ENCODE data around the gene PCNX3.

Gene PCNX3

DNA sequence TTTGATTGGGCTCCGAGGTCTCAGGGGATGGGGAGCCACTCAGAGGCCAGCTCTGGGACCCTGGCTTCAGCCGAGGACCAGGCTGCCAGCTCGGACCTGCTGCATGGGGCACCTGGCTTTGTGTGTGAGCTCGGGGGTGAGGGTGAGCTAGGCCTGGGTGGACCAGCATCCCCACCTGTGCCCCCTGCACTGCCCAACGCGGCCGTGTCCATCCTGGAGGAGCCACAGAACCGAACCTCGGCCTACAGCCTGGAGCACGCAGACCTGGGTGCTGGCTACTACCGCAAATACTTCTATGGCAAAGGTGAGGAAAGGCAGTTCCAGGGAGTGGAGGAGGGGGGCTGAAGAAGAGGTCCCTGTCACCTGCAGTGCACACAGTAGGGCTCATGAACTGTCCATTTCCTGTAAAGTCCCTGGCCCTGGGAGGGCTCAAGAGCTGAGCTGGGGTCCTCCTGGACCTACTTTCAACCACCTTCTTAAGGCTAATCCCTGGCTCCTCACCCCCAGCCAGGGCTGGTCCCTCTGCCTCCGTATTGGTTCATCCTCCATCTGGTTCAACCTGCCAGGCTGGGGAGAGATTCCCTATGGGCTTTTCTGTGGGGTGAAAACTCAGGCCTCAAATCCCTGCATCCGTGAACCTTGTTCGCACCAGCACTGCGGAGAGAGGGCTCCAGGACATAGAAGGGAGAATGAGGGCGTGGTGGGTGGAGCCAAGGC is 25.9 kb downstream of the PCNX3 start:
- no peak for DNase-seq

DNA sequence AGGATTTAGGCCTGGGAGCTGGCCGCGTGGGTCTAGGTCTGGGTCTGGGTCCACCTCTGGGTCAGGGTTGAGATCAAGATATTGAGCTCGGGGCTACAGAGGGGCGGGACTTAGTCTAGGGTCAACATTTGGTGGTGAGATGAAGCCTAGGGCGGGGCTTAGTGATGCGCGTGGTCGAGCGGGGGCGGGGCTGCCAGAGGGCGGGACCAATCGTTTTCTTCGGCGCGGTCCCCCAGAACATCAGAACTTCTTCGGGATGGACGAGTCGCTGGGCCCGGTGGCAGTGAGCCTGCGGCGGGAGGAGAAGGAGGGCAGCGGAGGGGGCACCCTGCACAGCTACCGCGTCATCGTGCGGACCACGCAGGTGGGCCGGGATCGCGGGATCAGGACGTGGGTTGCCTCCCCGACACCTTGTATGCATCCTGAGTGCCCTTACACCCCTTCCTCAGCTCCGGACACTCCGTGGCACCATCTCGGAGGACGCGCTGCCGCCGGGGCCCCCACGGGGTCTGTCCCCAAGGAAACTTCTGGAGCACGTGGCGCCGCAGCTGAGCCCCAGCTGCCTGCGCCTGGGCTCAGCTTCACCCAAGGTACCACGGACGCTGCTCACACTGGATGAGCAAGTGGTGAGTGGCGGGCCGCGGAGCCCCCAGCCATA is 26.6 kb downstream of the PCNX3 start:
- no peak for DNase-seq

DNA sequence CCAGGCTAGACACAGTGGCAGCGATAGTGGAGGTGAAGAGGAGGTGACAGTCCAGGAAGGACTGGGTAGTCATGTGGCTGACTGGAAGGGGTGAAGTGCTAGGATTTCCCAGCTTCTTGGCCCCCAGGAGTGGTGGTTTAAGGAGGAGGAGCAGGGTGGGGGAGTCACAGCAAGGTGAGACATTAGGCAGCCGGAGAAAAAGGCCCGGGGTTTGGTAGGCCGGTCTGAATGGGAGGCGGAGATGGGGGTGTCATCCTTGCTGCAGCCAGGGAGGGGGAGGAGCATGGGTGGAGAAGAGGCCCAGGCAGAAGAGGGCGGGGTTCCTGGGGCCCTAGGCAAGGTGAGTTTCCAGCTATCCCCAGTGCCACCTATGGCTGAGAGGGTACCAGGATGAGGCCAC is 28.4 kb downstream of the PCNX3 start:
- DNase-seq = no peak

DNA sequence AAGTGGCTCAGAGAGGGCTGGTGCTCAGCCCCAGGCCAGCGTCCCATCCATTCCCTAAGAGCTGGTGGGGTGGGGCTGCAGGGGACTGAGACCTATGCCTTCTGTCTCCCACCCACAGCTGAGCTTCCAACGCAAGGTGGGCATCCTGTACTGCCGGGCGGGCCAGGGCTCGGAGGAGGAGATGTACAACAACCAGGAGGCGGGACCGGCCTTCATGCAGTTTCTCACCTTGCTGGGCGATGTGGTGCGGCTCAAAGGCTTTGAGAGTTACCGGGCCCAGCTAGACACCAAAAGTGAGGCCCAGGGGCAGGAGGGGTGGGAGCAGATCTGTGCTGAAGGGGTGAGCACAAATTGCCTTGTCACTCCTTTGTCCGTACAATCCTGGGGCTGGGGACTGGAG is 29.3 kb downstream of the PCNX3 start:
- no peak for DNase-seq

DNA sequence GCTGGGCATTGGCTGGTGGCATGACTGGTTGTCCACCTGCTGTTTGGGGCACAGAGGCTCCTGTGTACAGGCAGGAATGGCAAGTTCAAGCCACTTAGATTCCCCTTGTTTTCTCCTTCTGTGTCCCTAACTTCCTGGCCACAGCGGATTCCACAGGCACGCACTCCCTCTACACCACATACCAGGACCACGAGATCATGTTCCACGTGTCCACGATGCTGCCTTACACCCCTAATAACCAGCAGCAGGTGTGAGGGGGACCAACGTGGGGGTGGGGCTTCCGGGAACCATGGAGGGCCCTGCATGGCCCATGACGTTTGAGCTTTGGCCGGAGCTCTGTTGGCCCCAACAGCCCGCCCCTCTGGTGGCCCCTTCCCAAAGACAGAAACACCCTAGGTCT is 30.1 kb downstream of the PCNX3 start:
- no peak for DNase-seq

DNA sequence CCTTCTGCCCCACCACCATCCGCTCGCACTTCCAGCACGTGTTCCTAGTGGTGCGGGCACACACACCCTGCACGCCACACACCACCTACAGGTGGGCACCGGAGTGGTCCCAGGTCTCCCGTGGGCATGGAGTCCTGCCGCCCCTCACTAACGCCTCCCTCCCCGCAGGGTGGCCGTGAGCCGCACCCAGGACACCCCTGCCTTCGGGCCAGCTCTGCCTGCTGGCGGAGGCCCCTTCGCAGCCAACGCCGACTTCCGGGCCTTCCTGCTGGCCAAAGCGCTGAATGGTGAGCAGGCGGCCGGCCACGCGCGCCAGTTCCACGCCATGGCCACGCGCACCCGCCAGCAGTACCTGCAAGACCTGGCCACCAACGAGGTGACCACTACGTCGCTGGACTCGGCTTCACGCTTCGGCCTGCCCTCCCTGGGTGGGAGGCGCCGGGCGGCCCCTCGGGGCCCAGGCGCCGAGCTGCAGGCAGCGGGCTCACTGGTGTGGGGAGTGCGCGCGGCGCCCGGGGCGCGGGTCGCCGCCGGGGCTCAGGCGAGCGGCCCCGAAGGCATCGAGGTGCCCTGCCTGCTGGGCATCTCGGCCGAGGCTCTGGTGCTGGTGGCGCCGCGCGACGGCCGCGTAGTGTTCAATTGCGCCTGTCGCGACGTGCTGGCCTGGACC is 30.8 kb downstream of the PCNX3 start:
- DNase-seq = no peak

DNA sequence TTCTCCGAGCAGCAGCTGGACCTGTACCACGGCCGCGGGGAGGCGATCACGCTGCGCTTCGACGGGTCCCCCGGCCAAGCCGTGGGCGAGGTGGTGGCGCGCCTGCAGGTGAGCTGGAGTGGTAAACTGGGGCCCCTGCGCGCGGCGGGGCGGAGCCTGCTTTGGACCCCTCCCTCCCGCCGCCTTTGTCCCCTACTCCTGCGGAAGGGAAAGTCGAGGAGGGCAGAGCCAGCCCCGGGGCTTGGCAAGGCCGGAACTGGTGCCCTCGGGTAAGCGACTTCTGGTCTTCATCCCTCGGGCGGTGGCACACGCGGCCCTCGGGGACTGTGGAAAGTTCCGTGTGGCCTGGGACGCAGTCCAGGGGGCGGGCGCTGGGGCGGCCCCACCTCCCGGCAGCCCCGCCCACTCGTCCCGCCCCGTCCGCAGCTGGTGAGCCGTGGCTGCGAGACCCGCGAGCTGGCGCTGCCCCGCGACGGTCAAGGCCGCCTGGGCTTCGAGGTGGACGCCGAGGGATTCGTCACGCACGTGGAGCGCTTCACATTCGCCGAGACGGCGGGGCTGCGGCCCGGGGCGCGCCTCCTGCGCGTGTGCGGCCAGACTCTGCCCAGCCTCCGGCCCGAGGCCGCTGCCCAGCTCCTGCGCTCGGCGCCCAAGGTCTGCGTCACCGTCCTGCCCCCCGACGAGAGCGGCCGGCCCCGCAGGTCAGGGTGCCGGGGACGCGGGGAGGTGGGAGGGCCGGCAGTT is 31.6 kb downstream of the PCNX3 start:
- no peak for DNase-seq

DNA sequence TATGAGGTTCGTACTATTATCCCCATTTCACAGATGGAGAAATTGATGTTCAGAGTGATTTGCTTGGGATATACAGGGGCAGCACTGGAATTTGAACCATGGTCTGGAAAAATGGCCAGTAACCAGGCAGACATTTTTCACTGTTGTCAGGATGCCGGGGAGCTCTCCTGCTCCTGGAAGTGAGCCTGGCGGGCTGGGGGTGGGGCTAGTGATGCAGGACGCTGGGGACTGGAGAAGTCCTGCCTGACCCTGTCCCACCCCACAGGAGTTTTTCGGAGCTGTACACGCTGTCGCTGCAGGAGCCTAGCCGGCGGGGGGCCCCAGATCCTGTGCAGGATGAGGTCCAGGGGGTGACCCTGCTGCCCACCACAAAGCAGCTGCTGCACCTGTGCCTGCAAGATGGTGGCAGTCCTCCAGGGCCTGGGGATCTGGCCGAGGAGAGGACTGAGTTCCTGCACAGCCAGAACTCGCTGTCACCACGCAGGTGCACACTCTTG is 33.5 kb downstream of the PCNX3 start:
- DNase-seq = no peak

DNA sequence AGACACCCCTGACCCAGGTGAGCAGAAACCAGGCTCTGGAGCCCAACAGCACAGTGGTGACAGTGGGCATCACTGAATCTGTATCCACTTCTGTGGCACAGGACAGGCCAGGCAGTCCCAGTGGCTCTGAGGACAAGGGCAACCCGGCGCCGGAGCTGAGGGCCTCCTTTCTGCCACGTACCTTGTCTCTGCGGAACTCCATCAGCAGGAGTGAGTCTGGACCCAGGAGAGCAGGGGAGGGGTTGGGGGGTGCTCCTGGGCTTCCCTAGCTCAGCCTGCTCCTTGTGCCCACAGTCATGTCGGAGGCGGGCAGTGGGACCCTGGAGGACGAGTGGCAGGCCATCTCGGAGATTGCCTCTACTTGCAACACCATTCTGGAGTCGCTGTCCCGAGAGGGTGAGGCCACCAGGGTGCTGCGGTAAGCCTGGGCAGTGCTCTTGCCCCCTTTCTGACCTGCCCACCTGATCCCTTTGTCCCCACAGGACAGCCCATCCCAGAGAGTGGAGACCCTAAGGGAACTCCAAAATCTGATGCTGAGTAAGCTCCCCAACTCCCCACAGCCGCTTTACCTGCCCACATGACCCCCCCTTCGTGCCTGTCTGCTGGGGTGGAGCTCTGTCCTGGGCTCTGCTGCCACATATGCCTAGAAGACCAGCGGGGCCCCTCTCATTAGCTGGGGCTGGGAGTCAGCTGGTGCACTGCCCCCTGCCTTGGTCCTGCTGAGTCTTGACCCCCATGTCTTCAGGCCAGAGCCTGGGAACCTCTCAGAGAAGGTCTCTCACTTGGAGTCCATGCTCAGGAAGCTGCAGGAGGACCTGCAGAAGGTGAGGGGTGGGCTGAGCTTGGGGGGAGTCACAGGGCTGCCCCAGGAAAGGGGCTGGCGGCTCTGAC is 34.3 kb downstream of the PCNX3 start:
- no peak for DNase-seq

DNA sequence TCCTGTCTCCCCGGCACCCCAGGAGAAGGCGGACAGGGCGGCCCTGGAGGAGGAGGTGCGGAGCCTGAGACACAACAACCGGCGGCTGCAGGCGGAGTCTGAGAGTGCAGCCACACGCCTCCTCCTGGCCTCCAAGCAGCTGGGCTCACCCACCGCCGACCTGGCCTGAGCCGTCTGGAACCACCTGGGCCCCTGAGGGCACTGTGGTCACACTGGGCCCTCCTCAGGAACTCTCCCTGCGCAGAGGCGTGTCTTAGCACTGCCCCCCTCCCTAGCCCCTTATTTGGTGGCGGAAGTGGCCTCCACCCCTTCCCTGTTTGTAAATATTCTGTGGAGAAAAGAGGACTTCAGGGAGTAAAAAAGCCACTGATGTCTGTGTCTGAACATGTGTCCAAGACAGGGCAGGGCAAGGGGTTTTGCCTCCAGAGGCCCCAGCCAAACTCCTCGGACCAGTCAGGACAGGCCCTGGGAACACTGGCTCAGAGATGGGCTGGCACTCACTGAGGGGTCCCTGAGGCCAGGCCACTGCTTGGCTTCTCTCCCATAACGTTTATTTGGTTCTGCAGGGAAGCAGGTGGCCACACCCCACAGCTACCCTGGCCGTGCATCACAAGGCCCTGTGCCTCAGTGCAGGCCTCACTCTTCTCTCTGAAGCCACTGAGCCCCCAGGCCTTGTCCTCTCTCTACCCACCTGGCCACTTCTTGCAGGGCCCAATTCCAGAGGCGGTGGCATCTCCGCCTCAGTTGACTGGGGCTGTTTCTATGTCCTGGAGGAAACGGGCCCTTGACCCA is 35.2 kb downstream of the PCNX3 start:
- no peak for DNase-seq

DNA sequence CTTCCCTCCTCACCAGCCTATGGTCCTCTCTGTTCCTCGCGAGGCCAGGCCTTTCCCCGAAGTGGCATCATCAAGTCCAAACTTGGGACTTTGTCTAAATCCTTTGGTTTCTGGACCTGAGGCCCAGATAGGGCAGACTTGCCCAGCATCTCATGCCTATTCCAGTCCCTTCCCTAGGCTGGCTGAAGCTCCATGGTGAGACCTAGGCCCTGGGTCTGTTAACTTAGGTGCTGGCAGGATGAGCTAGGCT is 35.7 kb downstream of the PCNX3 start:
- DNase-seq = no peak

DNA sequence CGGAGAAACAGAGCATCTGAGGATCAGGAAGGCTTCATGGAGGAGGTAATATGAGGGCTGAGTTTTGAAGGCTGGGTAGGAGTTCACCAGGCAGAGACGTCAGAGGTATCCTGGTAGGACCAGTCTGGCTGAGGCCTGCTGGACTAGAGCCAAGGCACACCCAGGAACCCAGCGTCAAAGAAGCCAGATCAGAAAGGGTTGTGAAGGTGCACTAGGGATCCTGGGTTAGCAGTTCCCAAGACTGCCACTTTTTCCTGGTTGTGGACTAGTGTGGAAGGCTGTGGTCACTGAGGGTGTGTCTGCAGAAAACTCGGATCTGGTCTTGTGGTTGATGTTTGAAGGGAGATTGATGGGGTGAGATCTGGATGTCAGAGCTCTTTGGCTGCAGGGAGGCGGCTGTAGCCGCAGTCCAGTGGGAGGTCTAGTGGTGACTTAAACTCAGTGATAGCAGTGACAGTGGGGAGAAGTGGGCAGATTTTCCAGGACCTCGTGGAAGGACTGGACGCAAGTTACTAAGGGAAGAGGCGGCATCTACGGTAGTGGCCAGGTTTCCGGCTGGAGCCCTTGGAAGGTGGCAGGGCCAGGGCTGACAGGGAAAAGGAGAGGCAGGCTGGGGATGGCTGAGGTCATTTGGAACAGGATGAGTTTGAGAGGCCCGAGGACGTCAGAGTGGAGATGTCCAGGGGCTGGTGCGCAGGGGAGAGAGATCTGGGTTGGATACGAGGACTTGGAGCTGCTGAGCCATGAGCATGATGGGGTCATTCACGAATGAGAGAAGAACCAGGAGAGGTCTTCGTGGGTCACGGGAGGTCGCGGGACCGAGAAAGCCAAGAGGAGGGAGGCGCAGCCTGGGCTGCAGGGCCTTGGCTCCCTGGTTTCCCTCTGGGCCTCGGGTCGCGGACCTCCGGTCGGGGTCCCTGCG is 36.3 kb downstream of the PCNX3 start:
- no peak for DNase-seq

DNA sequence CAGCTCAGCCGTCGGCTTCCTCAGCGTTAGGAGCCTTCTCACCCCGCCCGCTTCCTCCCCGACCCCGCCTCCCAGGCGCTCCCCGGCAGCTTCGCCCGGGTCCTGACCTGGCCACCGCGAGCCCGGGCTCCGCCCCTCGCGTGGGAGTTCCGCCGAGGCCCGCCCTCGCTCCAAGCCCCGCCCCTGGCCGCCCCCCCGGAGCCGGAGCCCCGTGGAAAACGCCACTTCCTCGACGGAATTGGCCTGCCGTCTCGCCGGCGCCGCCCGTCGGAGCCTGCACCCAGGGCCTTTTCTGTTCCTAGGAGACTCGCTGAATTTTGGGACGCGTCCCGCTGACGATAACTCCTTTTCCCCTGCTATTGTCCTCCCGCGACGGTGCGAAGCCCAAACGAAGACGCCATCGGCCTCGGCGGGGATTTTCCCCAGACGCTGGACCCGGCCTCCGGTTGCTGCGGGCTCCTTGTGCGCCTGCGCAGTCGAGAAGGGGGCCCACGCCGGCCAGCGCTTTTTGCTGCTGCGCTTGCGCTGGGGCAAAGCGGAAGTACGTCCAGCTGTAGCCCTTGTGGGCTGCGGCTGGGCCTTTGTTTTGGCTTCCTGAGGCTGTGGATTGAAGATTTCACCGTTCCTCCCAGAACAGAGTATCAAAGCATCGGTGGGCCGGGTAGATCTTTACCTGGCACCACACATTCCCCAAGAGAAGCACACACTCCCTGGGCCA is 37.1 kb downstream of the PCNX3 start:
- DNase-seq = peak; percentile 97

DNA sequence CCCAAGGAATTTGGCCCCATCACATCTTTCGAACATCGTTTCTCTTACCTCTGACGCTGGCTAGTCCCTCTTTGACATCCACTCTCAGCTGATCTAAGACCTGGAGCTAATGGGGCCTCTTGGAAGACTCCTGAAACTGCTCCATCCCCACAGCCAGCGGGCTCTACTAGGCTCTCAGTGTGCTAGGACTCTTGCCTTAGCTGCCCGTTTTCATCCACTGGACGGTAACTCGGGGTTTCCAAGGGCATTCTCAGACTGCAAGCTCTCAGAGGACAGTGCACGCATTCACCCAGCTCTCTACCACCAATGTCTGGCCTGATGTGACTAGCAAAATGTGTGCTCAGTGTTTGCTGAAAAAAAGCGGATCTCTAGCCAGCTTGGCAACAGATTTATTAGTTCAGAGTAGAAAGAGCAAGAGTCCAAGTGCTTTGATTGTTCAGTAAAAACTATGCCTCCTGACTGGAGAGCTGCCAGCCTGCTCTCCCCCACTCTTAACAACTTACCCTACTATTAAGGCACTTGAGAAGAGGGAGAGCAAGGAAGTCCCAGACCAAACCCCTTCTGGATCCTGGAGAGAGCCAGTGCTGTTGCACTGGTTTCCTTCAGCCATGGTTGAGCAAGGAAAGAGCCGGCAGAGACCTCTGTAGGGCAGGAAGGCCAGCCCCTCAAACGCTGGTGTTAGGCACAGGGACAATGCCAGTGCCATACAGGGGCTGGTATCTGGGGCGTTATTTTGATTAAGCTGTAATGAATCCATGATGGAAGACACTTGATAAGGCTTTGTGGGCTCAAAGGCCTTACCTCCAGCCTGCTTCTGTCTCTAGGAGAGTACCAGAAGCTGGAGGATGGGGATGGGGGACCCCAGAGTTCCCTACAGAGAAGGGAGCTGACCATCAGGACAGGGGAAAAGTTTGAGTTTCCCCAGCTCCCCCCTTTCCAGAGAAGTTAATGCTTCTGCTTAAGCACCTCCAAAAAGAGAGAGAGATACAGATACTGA is 38.0 kb downstream of the PCNX3 start:
- DNase-seq = no peak

DNA sequence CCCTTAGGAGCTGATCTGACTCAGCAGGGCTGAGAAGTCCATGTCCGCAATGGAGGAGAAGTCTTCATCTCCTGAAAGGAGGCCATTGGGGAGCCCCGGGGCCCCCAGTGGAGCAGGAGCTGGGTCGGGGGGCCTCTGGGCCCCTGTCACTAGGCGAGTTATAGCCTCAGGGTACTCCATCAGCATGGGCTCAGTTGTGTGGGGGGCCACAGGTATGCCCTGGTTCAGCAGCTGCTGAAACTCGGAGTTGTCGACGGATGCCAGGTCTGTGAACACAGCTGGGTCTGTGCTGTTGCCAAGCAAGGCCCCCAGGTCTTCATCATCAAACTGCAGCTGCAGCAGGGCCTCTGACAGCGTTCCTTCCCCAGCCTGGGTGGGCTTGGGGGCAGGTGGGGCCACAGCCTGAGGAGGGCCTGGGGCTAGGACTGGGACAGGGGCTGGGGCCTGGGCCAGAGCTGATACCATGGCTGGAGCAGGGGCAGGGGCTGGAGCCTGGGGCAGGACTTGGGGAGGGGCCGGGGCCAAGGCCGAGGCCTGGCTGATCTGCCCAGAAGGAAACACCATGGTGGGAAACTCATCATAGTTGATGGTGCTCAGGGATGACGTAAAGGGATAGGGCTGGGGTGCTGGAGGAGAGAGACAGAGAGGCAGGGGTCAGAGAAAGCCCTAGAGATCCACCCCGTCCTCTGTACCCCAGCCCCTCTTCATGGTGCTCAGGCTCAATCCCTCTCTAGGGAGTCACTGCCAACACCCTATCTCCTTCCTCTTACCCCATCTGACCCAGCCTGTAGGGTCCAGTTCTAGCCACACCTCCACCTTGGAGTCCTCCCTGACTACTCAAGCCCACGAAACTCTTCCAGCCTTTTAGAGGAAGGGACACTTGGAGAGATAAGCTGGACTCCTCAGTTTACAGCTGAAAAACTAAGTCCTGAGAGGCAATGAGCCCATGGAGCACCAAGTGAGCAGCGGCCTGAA is 39.1 kb downstream of the PCNX3 start:
- DNase-seq = no peak

DNA sequence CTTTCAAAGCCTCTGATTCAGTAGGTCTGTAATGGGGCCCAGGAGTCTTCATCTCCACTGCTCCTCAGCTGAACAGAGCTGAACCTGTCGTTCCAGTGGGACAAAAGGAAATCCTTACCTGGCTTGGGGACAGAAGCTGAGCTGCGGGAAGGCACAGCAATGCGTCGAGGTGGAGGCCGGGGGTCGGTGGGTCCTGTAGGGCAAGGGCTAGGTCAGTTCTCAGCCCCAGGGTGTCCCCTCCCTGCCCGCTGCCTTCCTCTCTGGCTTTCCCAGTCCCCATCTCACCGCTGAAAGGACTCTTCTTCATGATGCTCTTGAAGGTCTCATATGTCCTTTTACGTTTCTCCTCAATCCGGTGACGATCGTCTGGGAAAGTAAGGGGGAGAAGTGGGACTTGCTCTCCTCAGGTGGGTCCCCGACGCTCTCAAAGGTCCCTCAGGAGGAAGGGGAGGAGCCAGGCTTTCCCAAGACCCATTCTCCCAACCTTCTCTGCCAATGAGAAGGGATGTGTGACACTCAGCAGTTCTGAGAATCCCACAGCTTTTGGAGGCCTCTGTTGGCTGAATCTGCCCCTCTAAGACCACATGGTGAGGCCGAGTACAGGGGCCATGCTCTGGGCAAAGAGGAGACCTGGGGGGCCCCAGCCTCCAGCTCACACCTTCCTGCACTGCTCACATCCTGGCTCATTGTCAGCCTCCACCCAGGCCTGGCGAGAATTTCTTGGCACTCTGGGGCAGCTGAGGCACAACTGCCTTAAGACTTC is 40.2 kb downstream of the PCNX3 start:
- no peak for DNase-seq

DNA sequence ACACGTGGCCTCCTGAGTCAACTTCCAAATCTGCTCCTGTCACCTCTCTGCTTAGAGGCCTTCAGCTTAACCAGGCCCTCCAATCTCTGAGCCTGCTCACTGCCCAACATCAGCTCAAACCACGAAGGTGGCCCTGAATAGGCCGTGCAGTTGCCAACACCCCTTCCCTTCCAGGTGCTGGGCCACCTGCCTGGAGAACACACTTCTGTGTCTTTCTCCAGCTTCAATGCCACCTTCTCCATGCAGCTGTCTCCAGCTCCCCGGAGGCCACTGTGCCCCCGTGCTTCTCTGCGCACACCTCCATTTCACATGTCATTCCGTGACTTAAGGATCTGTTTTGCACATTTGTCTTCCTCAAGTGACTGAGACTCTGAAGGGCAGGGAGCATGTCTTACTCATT is 41.9 kb downstream of the PCNX3 start:
- DNase-seq = no peak

Data from activated naive CD4-positive, alpha-beta T cell treated with Interleukin-2 at 50 U/mL for 16 hours (primary cell).